Suprapubic skin (tissue), 3 donors: ENCODE results near the gene CERS6.
A peak's percentile ranks its signal among the peaks of the same experiment; 100 is the strongest.

Source experiments
- CTCF ChIP-seq, 2 donors: fragments of 200-600 bp in 1 of 2; fragments of 450-650 bp in 1 of 2; sonication (generic) in 1 of 2; IDR thresholded peaks; one replicate each; pipeline ENCODE4 v1.5.1; 2016 to 2019; ENCODE audit warnings: antibody characterized with exemption in 2 of 2, mild to moderate bottlenecking in 1 of 2, moderate library complexity in 1 of 2
- POLR2A ChIP-seq, 2 donors: fragments of 450-650 bp; IDR thresholded peaks; one replicate each; pipeline ENCODE4 v1.6.1; 2017; ENCODE audit warnings: antibody characterized with exemption in 2 of 2, mild to moderate bottlenecking in 2 of 2, moderate library complexity in 2 of 2

- TF ChIP-seq CTCF (IDR thresholded peaks at IDR 0.05) (peak in 1 of 2 donors; percentile 29), POLR2A (IDR thresholded peaks at IDR 0.05) (no peak)
Observed at GRCh38 chr2:168758970-168759820, 303.1 kb downstream of the CERS6 start.
